Measurements from ENCODE around the gene PARN. TPM values are rescaled to one million over a fixed set of nuclear protein-coding genes. Genes with fewer than 3 reads are reported as not detected.
A peak's percentile ranks its signal among the peaks of the same experiment; 100 is the strongest.

The PARN gene
- total and polyA plus RNA-seq, 8 donors, result 9.9 to 75.3 (median 24.2) TPM

DNA sequence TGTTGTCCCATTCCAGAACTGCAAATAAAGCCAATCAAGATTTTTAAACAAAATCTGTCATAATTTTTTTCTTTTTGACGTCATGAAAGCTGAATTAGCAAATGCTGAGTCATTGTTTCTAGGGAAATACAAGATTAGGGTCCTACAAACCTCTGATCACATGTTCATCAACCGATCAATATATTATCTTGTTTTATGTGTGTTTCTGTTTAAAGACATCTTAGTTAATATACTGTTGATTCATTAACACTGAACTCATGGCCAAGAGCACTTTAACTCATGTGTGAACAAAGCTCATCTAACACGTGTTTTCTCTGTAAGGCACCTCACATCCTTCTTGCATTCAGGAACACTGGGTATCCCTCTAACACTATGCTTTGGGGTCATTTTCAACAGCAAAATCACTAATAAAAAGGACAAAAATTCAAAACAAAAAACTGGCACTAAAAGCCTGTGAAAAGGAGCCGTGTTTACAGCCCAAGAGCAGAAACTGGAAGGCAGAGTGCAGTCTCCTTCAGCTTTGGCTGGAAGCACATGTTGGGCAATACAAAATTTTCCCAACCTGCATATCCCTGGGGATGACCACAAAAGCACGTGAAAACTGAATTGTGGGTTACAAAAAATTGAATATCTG, 102.5 kb downstream of the PARN start:
- peaks cover 0 to 4% (median 0%) of the 10 kb centered on the region in 4 donors for H3K36me3 ChIP-seq
- no peaks in the 10 kb centered on the region for H3K27me3 ChIP-seq
- H3K9me3 ChIP-seq, result no peaks in the 10 kb centered on the region
- peaks cover 0 to 32% (median 18%) of the 10 kb centered on the region in 4 donors for H3K4me1 ChIP-seq
- peak overlapping the region in 2 of 5 donors; percentile 29 to 45 for H3K27ac ChIP-seq
- no peak overlapping the region for H3K4me3 ChIP-seq
- no peak for DNase-seq
- TF ChIP-seq POLR2A (IDR thresholded peaks at IDR 0.05) (no peak), POLR2AphosphoS5 (IDR thresholded peaks at IDR 0.05) (peak in 1 of 3 donors; percentile 54)
- WGBS, 5 donors, result 50 to 66% (median 55%) methylated on average over 5 of the region's 5 CpGs
- intact Hi-C loops (cut with DNase I; ENCODE audit: low total_unique reads), result no loop called here

DNA sequence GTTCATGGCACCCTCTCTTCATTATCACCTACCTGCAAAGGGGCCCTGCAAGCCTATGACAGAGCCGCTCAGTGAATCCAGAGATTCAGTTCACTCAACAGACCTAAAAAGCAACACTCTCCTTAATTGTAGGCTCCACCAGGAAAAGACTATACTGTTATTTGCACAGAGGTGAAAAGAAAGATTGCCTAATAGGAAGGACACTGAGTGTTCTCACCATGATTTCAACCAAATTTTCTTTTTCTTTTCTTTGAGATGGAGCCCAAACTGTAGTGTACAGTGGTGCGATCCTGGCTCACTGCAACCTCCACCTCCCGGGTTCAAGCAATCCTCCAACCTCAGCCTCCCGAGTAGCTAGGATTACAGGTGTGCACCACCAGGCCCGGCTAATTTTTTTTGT, 104.5 kb downstream of the PARN start:
- H3K9me3 ChIP-seq, result no peaks in the 10 kb centered on the region
- H3K4me3 ChIP-seq, result no peak overlapping the region
- H3K27me3 ChIP-seq, result no peaks in the 10 kb centered on the region
- peaks cover 0 to 4% (median 0%) of the 10 kb centered on the region in 4 donors for H3K36me3 ChIP-seq
- TF ChIP-seq POLR2A (IDR thresholded peaks at IDR 0.05) (no peak), EP300 (IDR thresholded peaks at IDR 0.05) (no peak), POLR2AphosphoS5 (IDR thresholded peaks at IDR 0.05) (no peak)
- TF ChIP-seq, protein P1, sequence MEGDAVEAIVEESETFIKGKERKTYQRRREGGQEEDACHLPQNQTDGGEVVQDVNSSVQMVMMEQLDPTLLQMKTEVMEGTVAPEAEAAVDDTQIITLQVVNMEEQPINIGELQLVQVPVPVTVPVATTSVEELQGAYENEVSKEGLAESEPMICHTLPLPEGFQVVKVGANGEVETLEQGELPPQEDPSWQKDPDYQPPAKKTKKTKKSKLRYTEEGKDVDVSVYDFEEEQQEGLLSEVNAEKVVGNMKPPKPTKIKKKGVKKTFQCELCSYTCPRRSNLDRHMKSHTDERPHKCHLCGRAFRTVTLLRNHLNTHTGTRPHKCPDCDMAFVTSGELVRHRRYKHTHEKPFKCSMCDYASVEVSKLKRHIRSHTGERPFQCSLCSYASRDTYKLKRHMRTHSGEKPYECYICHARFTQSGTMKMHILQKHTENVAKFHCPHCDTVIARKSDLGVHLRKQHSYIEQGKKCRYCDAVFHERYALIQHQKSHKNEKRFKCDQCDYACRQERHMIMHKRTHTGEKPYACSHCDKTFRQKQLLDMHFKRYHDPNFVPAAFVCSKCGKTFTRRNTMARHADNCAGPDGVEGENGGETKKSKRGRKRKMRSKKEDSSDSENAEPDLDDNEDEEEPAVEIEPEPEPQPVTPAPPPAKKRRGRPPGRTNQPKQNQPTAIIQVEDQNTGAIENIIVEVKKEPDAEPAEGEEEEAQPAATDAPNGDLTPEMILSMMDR (IDR thresholded peaks at IDR 0.05), result no peak
- WGBS, 5 donors, result 97 to 99% (median 98%) methylated on average over 5 of the region's 5 CpGs
- H3K27ac ChIP-seq, result no peak overlapping the region
- intact Hi-C loops (cut with DNase I; ENCODE audit: low total_unique reads), result no loop called here
- H3K4me1 ChIP-seq, result peaks cover 0 to 40% (median 23%) of the 10 kb centered on the region in 4 donors
- DNase-seq, result no peak

DNA sequence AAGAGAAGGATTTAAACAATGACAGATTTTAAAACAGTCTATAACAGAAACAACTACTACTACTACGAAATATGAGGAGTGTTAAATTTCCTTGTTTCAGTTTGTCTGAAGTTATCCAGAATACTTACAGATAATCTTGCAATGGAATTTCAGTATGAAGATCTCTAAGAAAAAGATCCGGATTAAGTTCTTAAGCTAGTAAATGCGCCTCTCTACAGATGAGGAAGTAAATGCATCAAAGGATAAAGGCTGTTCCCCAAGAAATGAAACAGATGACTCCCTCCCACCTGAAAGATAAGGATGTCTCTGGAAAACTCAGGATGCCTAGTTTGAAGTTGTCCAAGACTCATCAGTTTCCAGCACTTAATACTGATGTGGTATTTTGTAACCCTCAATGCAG, 105.1 kb downstream of the PARN start:
- Histone ChIP-seq H3K36me3 (peaks cover 0 to 4% (median 0%) of the 10 kb centered on the region in 4 donors), H3K4me1 (peaks cover 0 to 40% (median 23%) of the 10 kb centered on the region in 4 donors), H3K27me3 (no peaks in the 10 kb centered on the region), H3K27ac (no peak overlapping the region), H3K9me3 (no peaks in the 10 kb centered on the region), H3K4me3 (no peak overlapping the region)
- WGBS, 5 donors, result 78 to 89% (median 84%) methylated on average over 3 of the region's 3 CpGs
- intact Hi-C loops (cut with DNase I; ENCODE audit: low total_unique reads), result no loop called here
- TF ChIP-seq POLR2A (IDR thresholded peaks at IDR 0.05), result no peak
- DNase-seq, result no peak

DNA sequence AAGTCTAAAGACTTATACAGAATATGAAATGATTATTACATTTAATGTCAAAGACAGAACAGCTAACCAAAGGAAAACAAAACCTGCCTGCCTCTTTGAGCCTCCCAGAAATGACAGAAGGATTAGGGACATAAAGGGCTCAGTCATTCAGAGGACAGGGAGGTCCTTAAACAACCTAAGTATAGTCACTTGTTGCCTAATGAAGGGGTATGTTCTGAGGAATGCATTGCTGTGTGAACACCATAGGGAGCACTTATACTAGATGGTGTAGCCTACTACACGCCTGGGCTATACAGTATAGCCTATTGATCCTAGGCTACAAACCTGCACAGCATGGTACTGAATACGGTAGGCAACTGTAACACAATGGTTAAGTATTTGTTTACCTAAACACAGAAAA, 106.4 kb downstream of the PARN start:
- H3K9me3 ChIP-seq, result no peaks in the 10 kb centered on the region
- TF ChIP-seq, protein P1 (IDR thresholded peaks at IDR 0.05), result no peak
- TF ChIP-seq EP300 (IDR thresholded peaks at IDR 0.05) (no peak), POLR2A (IDR thresholded peaks at IDR 0.05) (no peak), POLR2AphosphoS5 (IDR thresholded peaks at IDR 0.05) (no peak)
- peaks cover 0 to 35% (median 17%) of the 10 kb centered on the region in 4 donors for H3K4me1 ChIP-seq
- no peak overlapping the region for H3K27ac ChIP-seq
- no peaks in the 10 kb centered on the region for H3K27me3 ChIP-seq
- intact Hi-C loops (cut with DNase I; ENCODE audit: low total_unique reads), result no loop called here
- DNase-seq, result no peak
- peaks cover 0 to 4% (median 0%) of the 10 kb centered on the region in 4 donors for H3K36me3 ChIP-seq
- 87 to 100% (median 92%) methylated on average over 2 of the region's 2 CpGs for WGBS, 5 donors
- H3K4me3 ChIP-seq, result no peak overlapping the region

DNA sequence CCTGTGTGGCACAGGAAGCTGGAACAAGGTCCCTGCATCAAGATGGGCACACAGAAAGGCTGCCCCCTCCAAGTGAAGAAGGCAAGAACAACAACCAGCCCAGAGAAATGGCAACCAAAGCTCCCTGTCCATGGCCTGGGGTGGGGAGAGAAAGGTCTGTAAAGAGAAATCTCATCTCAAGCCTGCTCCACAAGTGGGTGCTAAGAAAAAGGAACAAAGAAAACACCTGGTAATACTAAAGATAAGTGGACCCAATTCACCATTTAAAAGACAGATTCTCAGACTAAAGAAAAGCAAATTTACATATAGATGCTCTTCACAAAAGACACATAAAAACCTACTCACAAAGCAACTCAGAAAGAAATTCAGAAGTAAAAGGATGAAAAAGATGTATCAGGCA, 107.4 kb downstream of the PARN start:
- no peak for DNase-seq
- Histone ChIP-seq H3K9me3 (no peaks in the 10 kb centered on the region), H3K4me1 (peaks cover 0 to 25% (median 10%) of the 10 kb centered on the region in 4 donors), H3K27ac (no peak overlapping the region), H3K4me3 (no peak overlapping the region), H3K36me3 (peaks cover 0 to 4% (median 0%) of the 10 kb centered on the region in 4 donors), H3K27me3 (no peaks in the 10 kb centered on the region)
- TF ChIP-seq, protein P1 (IDR thresholded peaks at IDR 0.05), result no peak
- no peak for TF ChIP-seq POLR2AphosphoS5 (IDR thresholded peaks at IDR 0.05)
- no peak for TF ChIP-seq POLR2A (IDR thresholded peaks at IDR 0.05)
- no peak for TF ChIP-seq EP300 (IDR thresholded peaks at IDR 0.05)
- intact Hi-C loops (cut with DNase I; ENCODE audit: low total_unique reads), result no loop called here

Measured in stomach (tissue), 9 donors.